ENCODE measurements around the gene NAA38.
A peak's percentile ranks its signal among the peaks of the same experiment; 100 is the strongest.

NAA38 gene

GRCh38 chr17:7848131-7848579 lies 9.2 kb downstream of the NAA38 start:
- no peak for TF ChIP-seq CTCF (IDR thresholded peaks at IDR 0.05; ENCODE audit: control insufficient read depth, insufficient read depth, low read depth, low read length, missing control alignments)
- H3K4me3 ChIP-seq (ENCODE audit: control insufficient read depth, low read depth, low read length), result no peak overlapping the region
- DNase-seq (ENCODE audit: low read depth), result no peak

GRCh38 chr17:7846765-7847661 lies 10.3 kb downstream of the NAA38 start:
- no peak for DNase-seq (ENCODE audit: low read depth)
- no peak for TF ChIP-seq CTCF (IDR thresholded peaks at IDR 0.05; ENCODE audit: control insufficient read depth, insufficient read depth, low read depth, low read length, missing control alignments)
- no peak overlapping the region for H3K4me3 ChIP-seq (ENCODE audit: control insufficient read depth, low read depth, low read length)

GRCh38 chr17:7846063-7846735 lies 11.2 kb downstream of the NAA38 start:
- DNase-seq (ENCODE audit: low read depth), result no peak
- H3K4me3 ChIP-seq (ENCODE audit: control insufficient read depth, low read depth, low read length), result no peak overlapping the region
- no peak for TF ChIP-seq CTCF (IDR thresholded peaks at IDR 0.05; ENCODE audit: control insufficient read depth, insufficient read depth, low read depth, low read length, missing control alignments)

- H3K4me3 ChIP-seq (ENCODE audit: control insufficient read depth, low read depth, low read length), result peak overlapping the region; percentile 83
- TF ChIP-seq CTCF (IDR thresholded peaks at IDR 0.05; ENCODE audit: control insufficient read depth, insufficient read depth, low read depth, low read length, missing control alignments), result no peak
- no peak for DNase-seq (ENCODE audit: low read depth)
Measured at GRCh38 chr17:7845359-7846062, 11.8 kb downstream of the NAA38 start.

GRCh38 chr17:7844292-7845154 lies 12.8 kb downstream of the NAA38 start:
- peak overlapping the region; percentile 83 for H3K4me3 ChIP-seq (ENCODE audit: control insufficient read depth, low read depth, low read length)
- TF ChIP-seq CTCF (IDR thresholded peaks at IDR 0.05; ENCODE audit: control insufficient read depth, insufficient read depth, low read depth, low read length, missing control alignments), result no peak

More at GRCh38 chr17:7844292-7845154, 12.8 kb downstream of the NAA38 start:
- DNase-seq (ENCODE audit: low read depth), result no peak
